Measurements from ENCODE around the gene CCDC90B. TPM values are rescaled to one million over a fixed set of nuclear protein-coding genes. Genes with fewer than 3 reads are reported as not detected.

CCDC90B gene
- total RNA-seq, 1 experiment from 2014 or later, result 35.9 TPM

DNA sequence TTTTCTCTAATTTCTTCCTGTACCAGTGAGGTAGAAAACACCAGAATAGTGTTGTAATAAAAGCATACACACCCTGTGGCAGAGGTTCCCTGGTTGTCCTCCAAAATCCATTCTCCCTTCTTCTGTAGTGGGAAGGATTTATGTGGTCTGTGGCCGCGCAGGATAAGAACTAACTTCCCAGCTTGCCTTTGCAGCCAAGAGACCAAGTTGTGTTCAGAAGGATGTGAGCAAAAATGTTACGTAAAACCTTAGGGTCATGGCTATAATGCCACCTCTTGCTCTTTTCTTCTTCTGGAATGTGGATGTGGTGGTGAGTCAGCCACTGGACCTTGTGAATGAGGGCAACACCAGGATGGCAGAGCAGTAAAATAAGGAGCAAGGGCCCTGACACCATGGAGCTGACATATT, 28.4 kb downstream of the CCDC90B start:
- Histone ChIP-seq H2BK20ac (ENCODE audit: low read depth, low read length, poor library complexity, severe bottlenecking) (no peak overlapping the region), H3K79me1 (ENCODE audit: insufficient read depth, low read depth, low read length, poor library complexity, severe bottlenecking) (no peaks in the 10 kb centered on the region), H4K91ac (ENCODE audit: insufficient read length, low read depth, low read length) (no peak overlapping the region), H2BK120ac (ENCODE audit: low read depth, low read length, poor library complexity, severe bottlenecking) (no peak overlapping the region), H2BK15ac (ENCODE audit: low read depth, low read length) (no peak overlapping the region), H3K79me2 (ENCODE audit: insufficient read depth, low read length) (no peaks in the 10 kb centered on the region), H3K14ac (ENCODE audit: insufficient read depth, low read length) (no peak overlapping the region), H3K27ac (ENCODE audit: insufficient read length, low read depth, low read length) (no peak overlapping the region), H3K4ac (ENCODE audit: low read depth, low read length) (no peak overlapping the region), H4K5ac (ENCODE audit: insufficient read length, low read depth, low read length) (no peak overlapping the region), H3K56ac (ENCODE audit: insufficient read length, low read depth, low read length) (no peak overlapping the region), H3K18ac (ENCODE audit: insufficient read length, low read depth, low read length) (no peak overlapping the region), H3K4me1 (ENCODE audit: insufficient read depth, low read length) (no peaks in the 10 kb centered on the region), H2AFZ (ENCODE audit: low read length) (no peak overlapping the region), H2BK5ac (ENCODE audit: insufficient read length, low read length) (no peak overlapping the region), H3K9me3 (ENCODE audit: control insufficient read depth, low read depth, low read length) (no peaks in the 10 kb centered on the region), H3K4me2 (ENCODE audit: insufficient read depth, insufficient read length, low read length) (no peak overlapping the region), H3K27me3 (ENCODE audit: insufficient read depth, low read length) (no peaks in the 10 kb centered on the region), H3K23ac (ENCODE audit: insufficient read length, low read depth, low read length) (no peak overlapping the region), H3K9ac (ENCODE audit: extremely low read depth, insufficient read length, low read length) (no peak overlapping the region), H4K20me1 (ENCODE audit: control insufficient read depth, insufficient read depth, insufficient read length) (no peaks in the 10 kb centered on the region), H2BK12ac (ENCODE audit: insufficient read length, low read depth, low read length) (no peak overlapping the region), H3K23me2 (ENCODE audit: insufficient read length, low read depth, low read length, poor library complexity, severe bottlenecking) (no peaks in the 10 kb centered on the region), H4K8ac (replicated peaks; ENCODE audit: insufficient read length, low read depth, low read length) (no peak overlapping the region), H2AK5ac (ENCODE audit: insufficient read length, low read length) (no peak overlapping the region), H3T11ph (ENCODE audit: low read length) (no peak overlapping the region)
- Mint-ChIP-seq H3K9me3 (no peaks in the 10 kb centered on the region), H3K36me3 (ENCODE audit: insufficient read depth in 1 of 3, low read depth in 3 of 3) (peaks cover 0 to 5% (median 4%) of the 10 kb centered on the region in 3 experiments; a peak in 5 of 7 replicates), H3K27me3 (ENCODE audit: low read depth) (no peaks in the 10 kb centered on the region), H3K4me3 (no peak overlapping the region), H3K27ac (no peak overlapping the region), H3K4me1 (no peaks in the 10 kb centered on the region)
- TF ChIP-seq CTCF (conservative IDR thresholded peaks at IDR 0.05), result no peak
- no CpG with 5 or more reads among the region's 3 CpGs for WGBS (ENCODE audit: extremely low coverage, insufficient read length, low lambda C conversion rate)
- DNase-seq, result no peak
